ENCODE data around the gene UBE2E3.

The UBE2E3 gene

DNA sequence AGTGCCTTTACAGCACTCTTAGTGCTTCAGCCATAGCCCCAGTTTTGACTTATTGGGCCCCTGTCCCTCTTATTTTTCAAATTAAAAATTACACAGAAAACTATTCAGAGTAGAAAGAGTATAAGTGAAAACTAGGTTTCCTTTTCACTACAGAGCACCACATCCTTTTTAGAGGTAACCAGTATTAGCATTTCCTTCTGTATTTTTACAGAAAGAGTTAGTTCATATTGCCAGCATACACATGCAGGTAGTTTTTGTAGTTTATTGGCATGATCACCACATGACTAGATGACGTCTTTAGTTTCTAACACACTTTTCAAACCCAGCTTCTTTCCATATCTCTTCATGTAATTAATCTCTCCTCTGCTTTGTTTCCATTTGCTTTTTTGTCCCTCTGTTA lies 66.4 kb downstream of the UBE2E3 start:
- Histone ChIP-seq H3K27me3 (ENCODE audit: control insufficient read depth in 1 of 2, insufficient read depth in 2 of 2, low read length in 2 of 2) (no peaks in the 10 kb centered on the region), H3K9me3 (ENCODE audit: control insufficient read depth in 1 of 2, low read length in 2 of 2) (no peaks in the 10 kb centered on the region), H3K4me3 (ENCODE audit: low read depth in 1 of 2, low read length in 2 of 2) (no peak overlapping the region), H3K36me3 (ENCODE audit: control insufficient read depth in 1 of 2, insufficient read depth in 2 of 2, low read length in 2 of 2) (no peaks in the 10 kb centered on the region), H3K4me1 (ENCODE audit: control insufficient read depth in 1 of 2, insufficient read depth in 2 of 2, low read length in 2 of 2) (no peaks in the 10 kb centered on the region), H3K9ac (ENCODE audit: low read depth in 1 of 2, low read length in 2 of 2) (no peak overlapping the region), H3K27ac (ENCODE audit: low read depth, low read length) (no peak overlapping the region)

DNA sequence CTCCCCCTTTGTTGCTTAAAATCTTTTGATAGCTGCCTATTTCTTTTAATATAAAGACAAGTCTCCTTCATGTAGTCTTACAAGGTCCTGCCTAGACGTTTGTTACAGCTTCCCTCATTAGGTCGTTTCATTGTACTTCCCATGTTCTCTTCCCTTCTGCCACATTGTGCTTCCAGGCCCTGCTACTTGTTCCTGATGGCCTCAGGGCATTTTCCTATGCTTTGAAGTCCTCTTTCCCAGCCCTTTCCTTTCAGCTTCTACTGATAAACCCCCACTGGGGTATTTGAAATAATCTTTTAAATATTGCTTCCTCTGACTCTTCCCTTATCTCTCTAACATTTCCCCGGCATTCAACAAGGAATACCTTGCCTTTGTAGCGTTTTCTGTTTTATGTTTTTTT lies 67.4 kb downstream of the UBE2E3 start:
- H3K4me3 ChIP-seq (ENCODE audit: low read depth in 1 of 2, low read length in 2 of 2), result no peak overlapping the region
- H3K9me3 ChIP-seq (ENCODE audit: control insufficient read depth in 1 of 2, low read length in 2 of 2), result no peaks in the 10 kb centered on the region
- no peaks in the 10 kb centered on the region for H3K36me3 ChIP-seq (ENCODE audit: control insufficient read depth in 1 of 2, insufficient read depth in 2 of 2, low read length in 2 of 2)
- H3K27ac ChIP-seq (ENCODE audit: low read depth, low read length), result no peak overlapping the region
- H3K9ac ChIP-seq (ENCODE audit: low read depth in 1 of 2, low read length in 2 of 2), result no peak overlapping the region
- H3K27me3 ChIP-seq (ENCODE audit: control insufficient read depth in 1 of 2, insufficient read depth in 2 of 2, low read length in 2 of 2), result no peaks in the 10 kb centered on the region
- no peaks in the 10 kb centered on the region for H3K4me1 ChIP-seq (ENCODE audit: control insufficient read depth in 1 of 2, insufficient read depth in 2 of 2, low read length in 2 of 2)

- no peak overlapping the region for H3K4me3 ChIP-seq (ENCODE audit: low read depth in 1 of 2, low read length in 2 of 2)
- H3K9ac ChIP-seq (ENCODE audit: low read depth in 1 of 2, low read length in 2 of 2), result no peak overlapping the region
- no peak overlapping the region for H3K27ac ChIP-seq (ENCODE audit: low read depth, low read length)
- H3K36me3 ChIP-seq (ENCODE audit: control insufficient read depth in 1 of 2, insufficient read depth in 2 of 2, low read length in 2 of 2), result no peaks in the 10 kb centered on the region
- no peaks in the 10 kb centered on the region for H3K9me3 ChIP-seq (ENCODE audit: control insufficient read depth in 1 of 2, low read length in 2 of 2)
- H3K27me3 ChIP-seq (ENCODE audit: control insufficient read depth in 1 of 2, insufficient read depth in 2 of 2, low read length in 2 of 2), result no peaks in the 10 kb centered on the region
- peaks cover 0 to 6% of the 10 kb centered on the region in 2 donors for H3K4me1 ChIP-seq (ENCODE audit: control insufficient read depth in 1 of 2, insufficient read depth in 2 of 2, low read length in 2 of 2)
Measured at GRCh38 chr2:181051861-181052522, 71.6 kb downstream of the UBE2E3 start.

GRCh38 chr2:181052523-181052891 lies 72.1 kb downstream of the UBE2E3 start:
- Histone ChIP-seq H3K27ac (ENCODE audit: low read depth, low read length) (no peak overlapping the region), H3K27me3 (ENCODE audit: control insufficient read depth in 1 of 2, insufficient read depth in 2 of 2, low read length in 2 of 2) (no peaks in the 10 kb centered on the region), H3K9me3 (ENCODE audit: control insufficient read depth in 1 of 2, low read length in 2 of 2) (no peaks in the 10 kb centered on the region), H3K4me1 (ENCODE audit: control insufficient read depth in 1 of 2, insufficient read depth in 2 of 2, low read length in 2 of 2) (peaks cover 0 to 6% of the 10 kb centered on the region in 2 donors), H3K36me3 (ENCODE audit: control insufficient read depth in 1 of 2, insufficient read depth in 2 of 2, low read length in 2 of 2) (no peaks in the 10 kb centered on the region), H3K9ac (ENCODE audit: low read depth in 1 of 2, low read length in 2 of 2) (no peak overlapping the region), H3K4me3 (ENCODE audit: low read depth in 1 of 2, low read length in 2 of 2) (no peak overlapping the region)

DNA sequence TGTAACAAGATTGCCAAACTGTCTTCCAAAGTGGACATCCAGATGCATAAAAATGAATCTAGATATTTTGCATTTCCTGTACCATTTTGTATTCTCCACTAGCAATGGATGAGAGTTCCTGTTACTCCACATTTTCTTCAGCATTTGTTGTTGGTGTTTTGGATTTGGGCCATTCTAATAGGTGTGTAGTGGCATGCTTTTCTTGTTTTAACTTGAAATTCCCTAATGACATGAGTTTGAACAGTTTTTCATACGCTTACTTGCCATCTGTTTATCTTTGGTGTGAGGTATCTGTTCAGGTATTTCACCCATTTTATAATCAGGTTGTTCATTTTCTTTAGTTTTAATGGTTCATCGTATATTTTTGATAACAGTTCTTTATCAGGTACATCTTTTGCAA lies 73.9 kb downstream of the UBE2E3 start:
- no peaks in the 10 kb centered on the region for H3K36me3 ChIP-seq (ENCODE audit: control insufficient read depth in 1 of 2, insufficient read depth in 2 of 2, low read length in 2 of 2)
- H3K4me1 ChIP-seq (ENCODE audit: control insufficient read depth in 1 of 2, insufficient read depth in 2 of 2, low read length in 2 of 2), result peaks cover 0 to 6% of the 10 kb centered on the region in 2 donors
- H3K27ac ChIP-seq (ENCODE audit: low read depth, low read length), result no peak overlapping the region
- H3K27me3 ChIP-seq (ENCODE audit: control insufficient read depth in 1 of 2, insufficient read depth in 2 of 2, low read length in 2 of 2), result no peaks in the 10 kb centered on the region
- no peak overlapping the region for H3K9ac ChIP-seq (ENCODE audit: low read depth in 1 of 2, low read length in 2 of 2)
- H3K4me3 ChIP-seq (ENCODE audit: low read depth in 1 of 2, low read length in 2 of 2), result no peak overlapping the region
- H3K9me3 ChIP-seq (ENCODE audit: control insufficient read depth in 1 of 2, low read length in 2 of 2), result no peaks in the 10 kb centered on the region

DNA sequence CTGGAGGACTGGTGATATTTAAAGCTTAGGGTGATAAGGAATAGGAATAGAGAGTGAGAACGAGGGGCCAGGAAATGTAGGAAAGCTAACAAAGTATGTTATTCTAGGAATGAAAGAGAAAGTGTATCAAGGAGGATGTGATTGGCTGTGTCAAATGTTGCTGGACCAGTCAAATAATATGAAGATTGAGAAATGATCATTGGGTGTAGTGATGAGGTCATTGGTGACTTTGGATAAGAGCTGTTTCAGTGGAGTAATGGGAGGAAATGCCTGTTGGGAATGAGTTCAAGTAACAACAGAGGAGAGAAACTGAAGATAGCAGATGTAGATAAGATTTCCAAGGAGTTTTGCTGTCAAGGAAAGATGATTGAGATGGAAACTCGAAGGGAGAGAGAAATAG lies 74.4 kb downstream of the UBE2E3 start:
- no peaks in the 10 kb centered on the region for H3K27me3 ChIP-seq (ENCODE audit: control insufficient read depth in 1 of 2, insufficient read depth in 2 of 2, low read length in 2 of 2)
- peaks cover 0 to 6% of the 10 kb centered on the region in 2 donors for H3K4me1 ChIP-seq (ENCODE audit: control insufficient read depth in 1 of 2, insufficient read depth in 2 of 2, low read length in 2 of 2)
- H3K9me3 ChIP-seq (ENCODE audit: control insufficient read depth in 1 of 2, low read length in 2 of 2), result no peaks in the 10 kb centered on the region
- no peak overlapping the region for H3K27ac ChIP-seq (ENCODE audit: low read depth, low read length)
- no peaks in the 10 kb centered on the region for H3K36me3 ChIP-seq (ENCODE audit: control insufficient read depth in 1 of 2, insufficient read depth in 2 of 2, low read length in 2 of 2)
- H3K4me3 ChIP-seq (ENCODE audit: low read depth in 1 of 2, low read length in 2 of 2), result no peak overlapping the region
- no peak overlapping the region for H3K9ac ChIP-seq (ENCODE audit: low read depth in 1 of 2, low read length in 2 of 2)

- Histone ChIP-seq H3K4me1 (ENCODE audit: control insufficient read depth in 1 of 2, insufficient read depth in 2 of 2, low read length in 2 of 2) (peaks cover 0 to 6% of the 10 kb centered on the region in 2 donors), H3K9ac (ENCODE audit: low read depth in 1 of 2, low read length in 2 of 2) (no peak overlapping the region)
Measured at GRCh38 chr2:181058378-181059269, 78.2 kb downstream of the UBE2E3 start.

DNA sequence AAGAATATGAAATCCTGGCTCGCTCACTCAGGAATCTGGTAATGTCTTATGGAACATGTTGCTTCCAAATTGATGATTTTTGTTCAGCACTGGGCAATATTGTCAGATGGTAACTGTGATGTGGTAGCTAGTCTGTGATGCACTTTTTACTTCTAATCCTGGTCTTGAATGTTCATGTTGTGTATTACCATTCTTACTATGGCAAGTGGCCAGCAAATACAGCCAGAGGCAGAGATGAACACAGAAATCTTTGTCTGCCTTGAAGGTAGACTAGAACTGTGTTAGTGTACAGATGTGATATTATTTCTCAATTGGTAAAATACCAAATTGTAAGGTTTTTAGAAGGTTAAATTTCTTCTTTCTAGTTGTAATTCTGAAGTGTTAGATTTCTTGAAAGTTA lies 83.3 kb downstream of the UBE2E3 start:
- Histone ChIP-seq H3K27ac (ENCODE audit: low read depth, low read length) (no peak overlapping the region), H3K4me3 (ENCODE audit: low read depth in 1 of 2, low read length in 2 of 2) (no peak overlapping the region)

More at GRCh38 chr2:181058378-181059269, 78.2 kb downstream of the UBE2E3 start:
- H3K36me3 ChIP-seq (ENCODE audit: control insufficient read depth in 1 of 2, insufficient read depth in 2 of 2, low read length in 2 of 2), result no peaks in the 10 kb centered on the region
- H3K27me3 ChIP-seq (ENCODE audit: control insufficient read depth in 1 of 2, insufficient read depth in 2 of 2, low read length in 2 of 2), result no peaks in the 10 kb centered on the region
- H3K27ac ChIP-seq (ENCODE audit: low read depth, low read length), result no peak overlapping the region
- no peak overlapping the region for H3K4me3 ChIP-seq (ENCODE audit: low read depth in 1 of 2, low read length in 2 of 2)
- H3K9me3 ChIP-seq (ENCODE audit: control insufficient read depth in 1 of 2, low read length in 2 of 2), result no peaks in the 10 kb centered on the region

GRCh38 chr2:181065458-181065857 lies 85.1 kb downstream of the UBE2E3 start:
- H3K27ac ChIP-seq (ENCODE audit: low read depth, low read length), result no peak overlapping the region
- H3K9ac ChIP-seq (ENCODE audit: low read depth in 1 of 2, low read length in 2 of 2), result no peak overlapping the region
- H3K36me3 ChIP-seq (ENCODE audit: control insufficient read depth in 1 of 2, insufficient read depth in 2 of 2, low read length in 2 of 2), result no peaks in the 10 kb centered on the region
- no peaks in the 10 kb centered on the region for H3K27me3 ChIP-seq (ENCODE audit: control insufficient read depth in 1 of 2, insufficient read depth in 2 of 2, low read length in 2 of 2)
- H3K4me3 ChIP-seq (ENCODE audit: low read depth in 1 of 2, low read length in 2 of 2), result no peak overlapping the region
- H3K4me1 ChIP-seq (ENCODE audit: control insufficient read depth in 1 of 2, insufficient read depth in 2 of 2, low read length in 2 of 2), result peaks cover 0 to 11% of the 10 kb centered on the region in 2 donors
- H3K9me3 ChIP-seq (ENCODE audit: control insufficient read depth in 1 of 2, low read length in 2 of 2), result no peaks in the 10 kb centered on the region

More for the DNA sequence above, 83.3 kb downstream of the UBE2E3 start:
- no peaks in the 10 kb centered on the region for H3K4me1 ChIP-seq (ENCODE audit: control insufficient read depth in 1 of 2, insufficient read depth in 2 of 2, low read length in 2 of 2)
- H3K9ac ChIP-seq (ENCODE audit: low read depth in 1 of 2, low read length in 2 of 2), result no peak overlapping the region
- no peaks in the 10 kb centered on the region for H3K36me3 ChIP-seq (ENCODE audit: control insufficient read depth in 1 of 2, insufficient read depth in 2 of 2, low read length in 2 of 2)
- H3K27me3 ChIP-seq (ENCODE audit: control insufficient read depth in 1 of 2, insufficient read depth in 2 of 2, low read length in 2 of 2), result no peaks in the 10 kb centered on the region
- H3K9me3 ChIP-seq (ENCODE audit: control insufficient read depth in 1 of 2, low read length in 2 of 2), result no peaks in the 10 kb centered on the region

DNA sequence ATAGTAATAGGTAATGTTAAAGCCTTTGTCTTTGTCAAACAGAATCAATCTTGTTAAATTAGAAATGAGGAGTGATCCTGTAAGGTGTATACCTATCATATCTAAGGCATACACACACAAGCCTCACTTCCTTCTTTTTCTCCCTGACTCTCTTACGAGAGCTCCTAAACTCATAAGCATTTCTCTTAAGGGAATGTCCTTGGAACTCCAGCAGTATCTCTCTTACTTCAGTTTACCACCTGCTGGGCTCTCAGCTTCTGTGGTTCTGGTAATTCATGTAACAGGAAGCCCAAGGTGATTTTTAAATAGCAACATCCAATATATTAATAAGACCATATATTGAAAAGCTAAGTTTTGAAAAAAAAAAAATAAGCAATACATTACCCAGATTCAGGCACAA lies 85.9 kb downstream of the UBE2E3 start:
- no peaks in the 10 kb centered on the region for H3K9me3 ChIP-seq (ENCODE audit: control insufficient read depth in 1 of 2, low read length in 2 of 2)
- no peak overlapping the region for H3K4me3 ChIP-seq (ENCODE audit: low read depth in 1 of 2, low read length in 2 of 2)
- H3K4me1 ChIP-seq (ENCODE audit: control insufficient read depth in 1 of 2, insufficient read depth in 2 of 2, low read length in 2 of 2), result peaks cover 0 to 15% of the 10 kb centered on the region in 2 donors
- H3K36me3 ChIP-seq (ENCODE audit: control insufficient read depth in 1 of 2, insufficient read depth in 2 of 2, low read length in 2 of 2), result no peaks in the 10 kb centered on the region
- no peak overlapping the region for H3K27ac ChIP-seq (ENCODE audit: low read depth, low read length)
- H3K27me3 ChIP-seq (ENCODE audit: control insufficient read depth in 1 of 2, insufficient read depth in 2 of 2, low read length in 2 of 2), result no peaks in the 10 kb centered on the region
- no peak overlapping the region for H3K9ac ChIP-seq (ENCODE audit: low read depth in 1 of 2, low read length in 2 of 2)
